NCI-H345 (cell line): ENCODE measurements around the gene GTF3C5.
"Not testable (repeated sequence)": the region's sequence is repeated elsewhere in the genome, so short reads cannot be mapped to it uniquely, and the experiment has no call there.

Experiments
- DNase-seq: peaks from one replicate; lab custom pipeline; 2025; lab: John Stamatoyannopoulos, UW

Gene GTF3C5, protein sequence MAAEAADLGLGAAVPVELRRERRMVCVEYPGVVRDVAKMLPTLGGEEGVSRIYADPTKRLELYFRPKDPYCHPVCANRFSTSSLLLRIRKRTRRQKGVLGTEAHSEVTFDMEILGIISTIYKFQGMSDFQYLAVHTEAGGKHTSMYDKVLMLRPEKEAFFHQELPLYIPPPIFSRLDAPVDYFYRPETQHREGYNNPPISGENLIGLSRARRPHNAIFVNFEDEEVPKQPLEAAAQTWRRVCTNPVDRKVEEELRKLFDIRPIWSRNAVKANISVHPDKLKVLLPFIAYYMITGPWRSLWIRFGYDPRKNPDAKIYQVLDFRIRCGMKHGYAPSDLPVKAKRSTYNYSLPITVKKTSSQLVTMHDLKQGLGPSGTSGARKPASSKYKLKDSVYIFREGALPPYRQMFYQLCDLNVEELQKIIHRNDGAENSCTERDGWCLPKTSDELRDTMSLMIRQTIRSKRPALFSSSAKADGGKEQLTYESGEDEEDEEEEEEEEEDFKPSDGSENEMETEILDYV

DNA sequence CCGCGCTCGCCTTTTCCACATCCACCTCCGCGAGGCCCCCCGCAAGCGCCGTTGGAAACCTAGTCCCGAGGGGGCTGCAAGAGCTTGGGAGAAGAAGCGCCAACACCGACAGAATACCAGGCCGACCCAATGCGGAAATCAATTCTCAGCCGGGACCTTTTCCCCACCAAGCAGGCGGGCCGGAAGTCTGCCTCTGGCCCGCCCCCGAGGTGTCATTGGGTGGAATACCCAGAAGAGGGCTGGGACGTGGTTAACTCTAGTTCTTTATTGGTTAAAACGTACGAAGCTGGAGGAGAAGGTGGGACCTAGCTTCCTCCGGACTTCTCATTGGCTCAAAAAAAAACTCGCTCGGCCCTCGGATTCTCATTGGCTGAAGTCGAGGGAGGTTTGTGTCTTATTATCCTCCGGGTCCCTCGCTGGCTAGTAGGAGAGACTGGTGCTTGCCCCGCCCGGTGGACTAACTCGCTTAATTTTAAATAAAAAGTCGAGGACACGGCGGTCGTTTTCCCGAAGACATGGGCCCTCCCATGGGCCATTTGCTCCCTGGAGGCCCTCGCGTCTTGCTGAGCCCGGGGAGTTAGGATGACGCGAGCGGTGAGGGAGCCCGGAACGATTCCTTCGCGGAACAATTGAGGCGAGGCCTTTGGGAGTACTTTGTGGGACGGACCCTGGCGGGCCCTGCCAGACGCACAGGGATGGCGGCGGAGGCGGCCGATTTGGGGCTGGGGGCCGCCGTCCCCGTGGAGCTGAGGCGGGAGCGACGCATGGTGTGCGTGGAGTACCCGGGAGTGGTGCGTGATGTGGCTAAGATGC is at the start of gene GTF3C5:
Gene GTF3C5, plus strand, starts transcription at position 681 of the 813 bp plus-strand sequence. Its CDS starts 15 bp downstream, at position 696.
- peak; percentile 99 for DNase-seq

DNA sequence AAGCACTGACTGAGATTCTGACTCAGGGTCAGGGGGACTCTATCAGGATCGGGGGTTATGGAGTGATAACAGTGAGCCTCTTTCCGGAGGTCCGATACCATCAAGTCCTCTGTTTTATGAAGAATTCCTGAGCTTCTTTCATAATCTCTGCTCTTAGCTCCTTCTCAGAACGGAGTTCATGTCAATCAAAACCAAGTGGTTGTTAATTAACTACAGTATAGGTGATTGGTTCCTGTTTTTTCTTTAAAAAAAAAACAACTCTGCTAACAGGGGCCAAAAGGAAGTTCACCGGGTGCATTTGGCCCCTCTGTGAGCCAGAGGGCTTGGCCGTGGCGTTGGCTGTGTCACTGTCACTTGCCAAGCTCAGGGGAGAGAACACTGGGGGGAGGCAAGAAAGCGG is 48.3 kb upstream of the GTF3C5 start:
- DNase-seq = no peak

DNA sequence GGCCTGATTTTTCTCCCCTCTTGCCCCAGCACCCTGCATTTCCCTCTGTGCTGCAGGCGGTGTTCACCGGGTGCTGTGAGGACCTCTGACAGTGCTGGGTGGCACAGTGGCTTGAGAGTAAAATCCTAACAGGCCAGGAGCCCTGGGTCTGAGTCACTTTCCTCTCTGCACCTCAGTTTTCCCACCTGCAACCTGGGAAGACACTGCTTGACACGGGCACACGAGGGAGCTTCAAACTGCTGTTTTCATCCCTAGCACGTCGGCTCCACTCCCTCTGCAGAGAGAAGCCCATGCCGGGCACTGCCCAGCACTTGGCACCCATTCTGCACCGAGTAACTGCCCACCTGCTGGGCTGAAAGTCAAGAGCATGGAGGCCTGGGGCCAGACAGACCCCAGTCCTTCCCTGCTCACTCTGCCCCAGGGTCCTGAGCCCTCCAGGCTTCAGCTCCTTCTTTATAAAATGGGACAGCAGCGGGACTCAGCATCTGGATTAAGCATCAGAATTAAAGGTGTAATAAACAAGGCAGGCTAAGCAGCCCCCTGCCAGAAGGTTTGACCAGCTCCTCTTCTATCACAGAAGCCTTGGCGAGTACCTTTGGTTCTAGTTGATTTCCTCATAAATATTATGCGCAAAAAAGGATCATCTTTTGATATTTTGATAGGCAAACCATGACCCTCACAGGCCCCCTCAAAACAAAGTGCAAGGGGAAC is 47.2 kb upstream of the GTF3C5 start:
- DNase-seq = no peak

DNA sequence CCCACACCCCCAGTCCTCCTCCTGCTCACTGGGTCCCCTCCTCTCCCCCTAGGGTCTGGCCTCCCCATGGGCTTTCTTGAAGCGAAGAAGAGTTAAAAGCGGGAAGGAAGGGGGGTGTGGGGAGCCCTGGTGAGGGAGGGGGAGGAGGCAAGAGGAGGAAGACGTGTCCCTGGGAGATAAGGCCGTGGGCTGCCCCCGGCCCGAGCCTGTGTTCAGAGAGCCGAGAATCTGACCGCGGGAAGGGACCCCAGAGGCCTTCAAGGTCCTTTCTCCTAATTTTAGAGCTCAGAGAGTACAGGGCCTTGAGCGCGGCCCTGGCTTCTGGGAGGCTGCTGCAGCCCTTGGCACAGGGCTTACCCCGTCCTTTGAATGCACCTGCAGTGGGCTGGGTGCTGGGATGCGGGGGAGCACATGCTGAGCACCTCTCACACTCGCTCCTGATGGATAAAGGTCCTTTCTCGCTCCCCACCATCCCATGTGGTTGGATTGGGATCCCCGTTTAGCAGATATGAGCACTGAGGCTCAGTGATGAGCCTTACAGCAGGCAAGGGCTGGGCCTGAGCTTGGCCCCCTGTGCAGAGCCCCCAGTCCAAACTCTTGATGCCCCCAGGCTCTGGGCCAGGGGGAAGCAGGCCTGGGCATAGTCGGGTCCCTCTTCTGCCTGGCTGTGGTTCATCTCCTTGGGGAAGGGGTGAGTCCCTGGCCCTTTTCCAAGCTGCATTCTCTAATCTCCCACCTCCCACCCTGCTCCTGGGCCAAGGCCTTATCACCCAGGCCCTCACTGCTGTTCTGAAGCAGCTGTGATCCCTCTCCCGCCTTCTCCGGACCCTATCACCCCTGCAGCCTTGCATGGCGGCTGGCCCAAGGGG is 46.4 kb upstream of the GTF3C5 start:
- DNase-seq = no peak

DNA sequence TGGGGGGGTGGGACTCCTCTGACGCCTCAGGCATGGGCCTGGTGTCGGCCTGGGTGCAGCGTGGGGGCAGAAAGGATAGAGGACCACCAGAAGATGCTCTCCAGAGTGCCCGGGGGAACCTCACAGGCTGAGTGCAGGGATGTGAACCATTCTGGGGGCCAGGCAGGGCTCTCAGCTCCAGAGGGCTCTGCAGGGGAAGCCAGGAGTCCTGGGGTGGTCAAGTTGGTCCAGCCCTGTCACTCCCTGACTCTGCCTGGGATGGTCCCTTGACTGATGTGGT is 45.8 kb upstream of the GTF3C5 start:
- no peak for DNase-seq

DNA sequence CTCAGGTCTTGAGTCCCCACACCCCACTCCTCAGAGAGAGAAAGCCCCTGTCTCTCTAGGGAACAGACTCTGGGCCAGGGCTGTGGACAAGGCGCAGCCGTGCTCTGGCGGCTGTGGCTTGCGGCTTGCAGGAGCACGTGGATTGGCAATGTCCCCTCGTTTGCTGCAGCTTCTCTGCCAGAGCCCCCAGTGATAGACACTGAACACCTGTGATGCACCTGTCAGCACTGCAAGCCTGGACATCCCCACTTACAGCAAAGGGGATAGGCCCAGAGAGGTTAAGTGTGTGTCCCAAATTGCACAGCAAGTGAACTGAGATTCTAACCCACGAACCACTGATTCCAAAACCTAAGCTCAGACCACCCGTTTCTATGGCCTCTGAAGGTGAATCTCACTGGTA is 45.3 kb upstream of the GTF3C5 start:
- DNase-seq = no peak

DNA sequence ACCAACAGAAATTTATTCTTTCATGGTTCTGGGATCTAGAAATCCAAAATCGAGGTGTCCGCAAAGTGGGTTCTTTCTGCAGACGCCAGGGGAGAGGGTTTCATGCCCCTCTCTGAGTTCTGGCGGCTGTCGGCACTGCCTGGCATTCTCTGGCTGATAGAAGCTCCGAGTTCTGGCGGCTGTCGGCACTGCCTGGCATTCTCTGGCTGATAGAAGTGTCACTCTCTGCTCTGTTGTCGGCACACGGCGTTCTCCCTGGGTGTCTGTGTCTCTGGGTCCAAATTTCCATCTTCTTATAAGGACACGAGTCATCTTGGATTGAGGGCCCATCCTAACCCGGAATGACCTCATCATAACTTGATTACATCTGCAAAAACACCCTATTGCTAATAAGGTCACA is 44.7 kb upstream of the GTF3C5 start:
- DNase-seq = no peak

DNA sequence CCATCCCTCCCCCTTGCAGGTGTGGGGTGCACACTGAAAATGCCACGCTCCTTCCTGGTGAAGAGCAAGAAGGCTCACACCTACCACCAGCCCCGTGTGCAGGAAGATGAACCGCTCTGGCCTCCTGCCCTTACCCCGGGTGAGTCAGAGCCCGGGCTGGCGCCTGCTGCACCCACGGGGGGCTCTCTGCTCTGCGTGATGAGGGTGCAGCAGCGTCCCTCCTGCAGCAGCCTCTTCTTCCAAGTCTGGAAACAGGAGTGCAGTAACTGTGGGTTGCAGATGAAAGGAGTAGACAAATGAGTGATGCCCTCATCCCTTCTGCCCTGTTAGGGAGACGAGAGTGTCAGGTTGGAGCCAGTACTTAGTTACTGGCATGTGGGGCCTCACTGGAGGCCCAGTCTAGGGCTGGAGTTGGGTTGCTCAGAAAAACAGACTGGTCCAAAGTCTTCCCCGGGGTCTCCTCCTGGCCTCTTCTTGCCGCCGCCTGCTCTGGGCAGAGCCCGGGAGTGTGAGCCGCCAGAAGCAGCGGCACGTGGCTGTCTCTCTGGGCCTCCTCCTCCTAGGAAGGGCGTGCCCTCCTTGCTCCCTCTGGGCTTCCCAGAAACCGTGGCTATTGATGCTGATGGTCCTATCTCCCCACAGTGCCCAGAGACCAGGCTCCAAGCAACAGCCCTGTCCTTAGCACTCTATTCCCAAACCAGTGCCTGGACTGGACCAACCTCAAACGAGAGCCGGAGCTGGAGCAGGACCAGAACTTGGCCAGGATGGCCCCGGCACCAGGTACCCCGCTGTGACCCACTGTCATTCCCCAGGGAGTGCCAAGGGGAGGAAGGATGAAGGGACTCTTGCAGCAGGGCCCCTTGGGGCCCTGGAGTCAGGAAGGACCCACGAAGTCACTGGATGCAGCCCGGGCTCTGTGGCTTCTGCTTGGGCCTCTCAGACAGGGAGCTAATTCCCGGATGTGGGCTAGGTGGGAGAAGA is 43.9 kb upstream of the GTF3C5 start:
- DNase-seq = no peak

DNA sequence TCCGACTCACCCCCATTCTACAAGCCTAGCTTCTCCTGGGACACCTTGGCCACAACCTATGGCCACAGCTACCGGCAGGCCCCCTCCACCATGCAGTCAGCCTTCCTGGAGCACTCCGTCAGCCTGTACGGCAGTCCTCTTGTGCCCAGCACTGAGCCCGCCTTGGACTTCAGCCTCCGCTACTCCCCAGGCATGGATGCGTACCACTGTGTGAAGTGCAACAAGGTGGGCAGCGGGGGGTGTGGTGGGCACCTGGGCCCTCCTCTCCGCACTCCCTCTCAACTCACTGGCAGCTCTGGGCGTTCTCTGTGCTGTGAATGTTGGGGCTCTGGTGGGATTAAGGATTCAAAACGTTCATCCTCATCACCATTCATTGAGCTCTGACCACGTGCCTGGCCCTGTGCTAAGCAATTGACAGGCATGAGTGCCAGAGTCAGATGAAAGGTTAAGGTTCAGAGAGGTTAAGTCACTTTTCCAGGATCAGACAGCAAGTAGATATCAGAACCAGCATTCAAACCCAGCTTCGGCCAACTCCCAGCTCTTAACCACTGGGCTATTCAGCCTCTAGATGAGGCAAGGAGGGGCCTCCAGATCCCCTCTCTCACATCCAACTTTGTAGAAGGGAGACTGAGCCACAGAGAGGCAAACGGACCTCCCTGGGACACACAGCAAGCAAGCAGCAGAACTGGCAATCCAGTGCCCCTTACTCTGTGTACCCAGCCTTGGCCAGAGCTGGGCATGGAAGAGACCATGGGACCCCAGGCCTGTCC is 42.4 kb upstream of the GTF3C5 start:
- no peak for DNase-seq

DNA sequence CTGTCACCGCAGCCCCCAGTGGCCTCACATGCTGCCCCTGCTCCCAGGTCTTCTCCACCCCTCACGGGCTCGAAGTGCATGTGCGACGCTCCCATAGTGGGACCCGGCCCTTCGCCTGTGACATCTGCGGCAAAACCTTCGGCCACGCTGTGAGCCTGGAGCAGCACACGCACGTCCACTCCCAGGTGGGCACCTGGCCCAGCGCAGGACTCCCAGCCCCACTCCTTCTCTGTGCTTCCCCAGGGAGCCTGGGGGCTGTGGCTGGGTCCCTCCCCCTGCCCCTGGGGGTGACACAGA is 41.8 kb upstream of the GTF3C5 start:
- no peak for DNase-seq

DNA sequence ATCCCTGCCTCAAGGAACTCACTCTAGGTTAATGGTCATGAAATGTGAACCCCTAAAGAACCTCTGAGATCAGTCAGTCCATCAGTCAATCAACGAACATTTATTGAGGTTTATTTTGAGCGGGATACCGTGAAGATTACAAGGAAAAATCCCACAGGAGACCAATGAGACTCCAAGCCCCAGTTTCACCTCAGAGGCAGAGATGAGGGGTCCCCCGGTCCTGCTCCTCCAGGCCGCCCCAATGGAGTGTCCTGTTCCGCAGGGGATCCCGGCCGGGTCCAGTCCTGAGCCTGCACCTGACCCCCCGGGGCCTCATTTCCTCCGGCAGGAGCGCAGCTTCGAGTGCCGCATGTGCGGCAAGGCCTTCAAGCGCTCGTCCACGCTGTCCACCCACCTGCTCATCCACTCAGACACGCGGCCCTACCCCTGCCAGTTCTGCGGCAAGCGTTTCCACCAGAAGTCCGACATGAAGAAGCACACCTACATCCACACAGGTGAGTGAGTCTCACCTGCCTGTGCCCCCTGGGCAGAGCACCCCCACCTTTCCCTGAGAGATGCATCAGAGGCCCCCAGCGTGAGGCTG is 41.3 kb upstream of the GTF3C5 start:
- no peak for DNase-seq

DNA sequence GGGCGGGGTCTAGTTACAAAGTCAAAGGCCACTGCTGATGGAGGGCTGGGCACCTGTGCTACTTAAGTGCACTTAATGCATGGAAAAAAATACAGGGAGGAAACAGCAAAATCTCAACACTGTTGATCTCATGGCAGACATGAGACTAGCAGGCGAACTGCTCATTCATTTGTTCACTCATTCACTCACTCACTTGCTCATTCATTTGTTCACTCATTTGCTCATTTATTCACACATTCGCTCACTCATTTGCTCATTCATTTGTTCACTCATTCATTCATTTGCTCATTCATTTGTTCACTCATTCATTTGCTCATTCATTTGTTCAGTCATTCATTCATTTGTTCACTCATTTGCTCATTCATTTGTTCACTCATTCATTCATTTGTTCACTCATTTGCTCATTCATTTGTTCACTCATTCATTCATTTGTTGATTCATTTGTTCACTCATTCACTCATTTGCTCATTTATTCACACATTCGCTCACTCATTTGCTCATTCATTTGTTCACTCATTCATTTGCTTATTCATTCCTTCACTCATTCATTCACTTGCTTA is 40.7 kb upstream of the GTF3C5 start:
- DNase-seq = not testable (repeated sequence)

DNA sequence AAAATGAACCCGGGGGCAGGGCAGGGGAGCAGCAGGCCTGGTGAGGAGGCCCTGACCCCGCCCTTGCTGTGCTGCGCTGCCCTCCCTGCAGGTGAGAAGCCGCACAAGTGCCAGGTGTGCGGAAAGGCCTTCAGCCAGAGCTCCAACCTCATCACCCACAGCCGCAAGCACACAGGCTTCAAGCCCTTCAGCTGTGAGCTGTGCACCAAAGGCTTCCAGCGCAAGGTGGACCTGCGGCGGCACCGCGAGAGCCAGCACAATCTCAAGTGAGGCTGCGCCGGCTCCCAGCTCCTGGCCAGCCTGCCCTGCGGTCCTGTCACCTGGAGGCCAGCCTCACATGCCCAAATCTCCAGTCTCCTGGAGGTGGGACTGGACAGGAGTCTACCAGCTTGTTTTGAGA is 40.0 kb upstream of the GTF3C5 start:
- DNase-seq = no peak

DNA sequence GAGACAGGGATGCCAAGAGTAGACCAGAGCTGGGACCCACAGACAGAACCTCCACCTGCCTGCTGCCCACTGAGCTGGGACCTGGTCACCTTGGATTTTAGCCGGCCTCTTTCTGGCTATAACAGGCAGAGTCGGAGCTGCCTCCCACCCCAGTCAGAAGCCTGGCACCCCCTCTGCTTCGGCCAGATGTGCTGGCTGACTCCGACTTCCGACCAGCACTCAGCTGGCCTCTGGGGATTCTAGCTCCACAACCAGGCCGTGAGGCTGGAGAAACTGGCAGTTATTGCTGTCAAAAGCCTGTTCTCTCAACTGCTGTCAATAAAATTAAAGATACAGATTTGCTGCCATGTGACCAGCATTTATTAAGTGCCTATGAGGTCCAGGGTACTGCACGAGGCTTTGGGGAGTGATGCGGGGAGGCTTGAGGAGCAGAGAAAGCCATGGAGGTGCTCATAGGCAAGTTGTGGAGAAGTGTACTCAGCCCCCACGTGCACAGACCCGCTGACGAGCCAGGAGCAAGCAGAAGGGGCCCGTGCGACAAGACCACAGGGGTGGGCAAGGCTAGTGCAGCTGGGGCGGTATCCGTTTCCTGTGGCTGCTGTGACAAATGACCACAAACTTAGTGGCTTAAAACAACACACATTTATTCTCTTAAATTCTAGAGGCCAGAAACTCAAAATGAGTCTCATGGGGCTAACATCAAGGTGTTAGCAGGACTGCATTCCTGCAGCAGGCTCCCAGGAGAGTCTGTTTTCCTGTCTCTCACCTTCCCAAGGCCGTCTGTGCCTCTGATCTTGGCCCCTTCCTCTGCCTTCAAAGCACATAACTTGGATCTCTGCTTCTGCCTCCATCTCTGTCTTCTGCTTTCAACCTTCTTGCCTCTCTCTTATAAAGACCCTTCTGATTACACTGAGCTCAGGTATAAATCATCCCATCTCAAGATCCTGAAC is 39.2 kb upstream of the GTF3C5 start:
- no peak for DNase-seq

DNA sequence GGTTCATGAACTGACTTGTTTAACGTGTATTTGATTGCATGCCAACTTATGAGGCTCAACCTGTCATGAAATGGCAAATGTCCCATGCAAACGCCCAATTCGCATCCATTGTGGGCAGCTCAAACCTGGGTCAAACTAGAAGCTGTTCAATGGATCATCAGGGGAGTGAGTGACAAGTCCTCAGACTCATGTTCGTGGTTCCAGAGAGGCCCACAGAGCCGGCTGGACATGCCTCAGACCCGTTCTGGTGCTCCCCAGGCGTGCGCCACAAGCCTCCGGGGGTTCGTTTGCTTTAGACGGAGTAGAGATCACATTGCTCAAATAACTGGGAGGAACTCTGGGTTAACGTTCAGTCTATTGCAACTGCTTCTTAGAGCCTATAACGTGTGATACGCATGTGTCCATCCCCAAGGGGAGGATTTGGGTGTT is 37.3 kb upstream of the GTF3C5 start:
- DNase-seq = no peak

DNA sequence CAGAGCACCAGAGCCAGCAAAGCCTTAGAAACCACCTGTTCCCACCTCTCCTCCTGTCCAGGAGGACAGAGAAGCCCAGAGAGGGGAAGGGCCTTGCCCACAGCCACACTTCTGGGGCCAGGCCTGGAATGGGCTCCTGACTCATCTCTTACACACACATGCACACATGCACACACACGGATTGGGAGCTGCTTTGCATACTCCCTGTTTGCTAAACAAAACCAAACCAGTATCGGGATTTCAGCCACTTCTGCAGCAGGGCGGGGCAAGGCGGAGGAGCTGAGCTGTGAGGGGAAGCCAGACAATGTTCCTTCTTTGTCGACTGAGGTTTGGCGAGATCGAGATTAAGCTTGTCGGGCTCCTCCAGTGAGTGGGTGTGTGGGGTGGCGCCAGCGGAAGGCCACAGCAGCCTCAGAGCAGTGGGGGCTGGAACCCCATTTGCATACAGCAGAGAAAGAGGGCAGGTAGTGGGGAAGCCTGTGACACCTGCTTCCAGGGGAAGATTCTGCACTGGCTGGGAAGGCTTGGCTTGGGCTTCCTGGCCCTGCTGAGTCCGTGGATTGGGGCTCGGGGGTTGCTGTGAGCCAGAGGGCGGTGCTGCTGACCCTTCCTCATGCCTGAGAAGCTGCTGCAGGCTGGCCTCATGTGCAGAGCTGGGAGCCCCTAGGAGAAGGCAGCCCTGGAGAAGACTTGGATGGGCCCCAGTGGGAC is 36.2 kb upstream of the GTF3C5 start:
- DNase-seq = no peak

DNA sequence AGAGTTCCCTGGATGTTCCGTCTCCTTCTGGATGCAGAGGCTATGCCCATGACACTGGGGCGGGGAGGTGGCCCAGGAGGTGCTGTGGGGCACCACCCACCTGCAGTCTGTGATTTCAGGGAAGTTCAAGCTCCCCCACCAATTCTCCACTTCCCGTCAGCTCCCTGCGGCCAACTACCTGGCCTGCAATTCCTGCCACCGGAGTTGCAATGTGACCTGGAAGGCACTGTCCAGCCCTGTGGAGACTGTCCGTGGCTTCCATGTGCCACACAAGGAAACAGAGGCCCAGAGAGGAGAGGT is 35.7 kb upstream of the GTF3C5 start:
- no peak for DNase-seq

DNA sequence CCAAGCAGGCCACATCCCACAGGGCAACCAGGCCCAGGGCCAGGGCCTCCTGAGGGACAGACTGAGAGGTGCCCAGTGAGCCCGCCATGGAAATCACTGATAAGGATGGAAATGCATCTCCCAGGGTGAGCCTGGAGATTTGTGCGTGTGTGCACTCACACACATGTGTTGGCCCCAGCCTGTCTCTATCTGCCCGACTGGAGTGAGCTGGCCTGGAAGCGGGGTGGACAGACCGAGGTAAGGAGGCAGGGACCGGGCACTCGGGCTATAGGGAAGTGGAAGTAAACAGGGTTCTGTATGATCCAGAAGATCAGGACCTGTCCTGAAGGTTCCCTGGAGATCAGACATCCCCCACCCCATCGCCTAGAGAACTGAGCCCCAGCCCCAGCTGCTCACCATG is 34.9 kb upstream of the GTF3C5 start:
- DNase-seq = no peak
